ENCODE data around the gene NTSR2.

The NTSR2 gene

DNA sequence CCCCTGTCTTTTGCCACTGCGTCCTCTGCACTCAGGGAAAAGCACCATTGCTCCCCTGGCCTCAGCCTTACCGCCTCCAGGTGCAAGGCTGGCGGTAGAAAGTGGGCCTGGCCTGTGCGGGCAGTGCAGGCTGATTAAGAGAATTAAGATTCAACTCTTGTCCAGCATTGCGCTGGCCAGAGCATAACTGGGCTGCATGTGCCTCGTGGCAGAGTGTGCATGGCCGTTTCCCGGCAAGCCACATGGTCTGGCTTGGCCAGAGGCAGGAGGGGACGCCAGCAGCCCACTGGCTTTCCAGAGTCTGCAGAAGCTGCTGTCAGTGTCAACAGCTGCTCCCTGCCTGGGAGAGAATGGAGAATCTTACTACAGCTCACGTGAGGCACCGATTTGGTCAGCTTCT lies 12.3 kb downstream of the NTSR2 start:
- DNase-seq (ENCODE audit: low read depth in 2 of 2) = no peak

GRCh38 chr2:11657195-11657594 lies 12.8 kb downstream of the NTSR2 start:
- DNase-seq (ENCODE audit: low read depth in 2 of 2) = no peak

- DNase-seq (ENCODE audit: low read depth in 2 of 2) = no peak
Measured at GRCh38 chr2:11656671-11657101, 13.3 kb downstream of the NTSR2 start.

- no peak for DNase-seq (ENCODE audit: low read depth in 2 of 2)
Measured at GRCh38 chr2:11656252-11656651, 13.7 kb downstream of the NTSR2 start.

DNA sequence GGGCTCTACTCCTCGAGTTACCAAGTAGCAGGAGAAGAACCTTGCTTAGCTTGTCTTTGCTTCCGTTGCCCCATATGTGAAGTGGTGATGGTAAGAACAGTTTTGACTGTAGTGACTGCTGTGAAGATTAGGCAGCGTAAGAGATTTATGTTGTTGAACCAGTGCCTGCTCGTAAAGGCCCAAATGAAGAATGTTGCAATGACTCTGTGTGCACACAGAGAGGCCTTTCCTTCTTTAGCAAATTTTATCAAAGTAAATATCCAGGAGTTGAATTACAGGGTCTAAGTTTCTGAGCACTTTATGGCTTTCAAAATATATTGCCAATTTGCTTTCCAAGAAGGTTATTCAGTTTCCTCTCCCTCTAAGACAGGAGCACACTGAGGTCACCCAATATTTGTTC lies 14.5 kb downstream of the NTSR2 start:
- DNase-seq (ENCODE audit: low read depth in 2 of 2) = no peak

DNA sequence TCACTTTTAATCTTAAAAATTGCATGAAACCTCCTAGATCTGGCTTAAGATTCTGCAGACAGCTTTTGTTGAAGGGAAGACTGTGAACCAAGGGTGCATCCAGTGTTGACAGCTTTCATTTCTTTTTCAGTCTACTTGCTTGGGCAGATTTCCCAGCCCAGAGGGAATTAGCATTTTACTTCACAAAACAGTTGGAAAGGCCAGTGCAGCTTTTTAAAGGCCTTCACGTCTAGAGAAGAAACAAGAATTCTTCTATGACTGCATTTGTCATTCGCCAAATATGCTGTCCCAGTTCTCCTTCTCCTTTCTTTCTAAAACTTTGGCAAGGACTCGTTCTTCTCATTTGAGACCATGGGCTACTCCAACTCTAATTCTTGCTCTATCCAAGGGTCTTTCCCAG lies 17.4 kb downstream of the NTSR2 start:
- DNase-seq (ENCODE audit: low read depth in 2 of 2) = no peak

GRCh38 chr2:11651856-11652548 lies 18.0 kb downstream of the NTSR2 start:
- no peak for DNase-seq (ENCODE audit: low read depth in 2 of 2)

- DNase-seq (ENCODE audit: low read depth in 2 of 2) = no peak
Measured at GRCh38 chr2:11649093-11649492, 20.9 kb downstream of the NTSR2 start.

DNA sequence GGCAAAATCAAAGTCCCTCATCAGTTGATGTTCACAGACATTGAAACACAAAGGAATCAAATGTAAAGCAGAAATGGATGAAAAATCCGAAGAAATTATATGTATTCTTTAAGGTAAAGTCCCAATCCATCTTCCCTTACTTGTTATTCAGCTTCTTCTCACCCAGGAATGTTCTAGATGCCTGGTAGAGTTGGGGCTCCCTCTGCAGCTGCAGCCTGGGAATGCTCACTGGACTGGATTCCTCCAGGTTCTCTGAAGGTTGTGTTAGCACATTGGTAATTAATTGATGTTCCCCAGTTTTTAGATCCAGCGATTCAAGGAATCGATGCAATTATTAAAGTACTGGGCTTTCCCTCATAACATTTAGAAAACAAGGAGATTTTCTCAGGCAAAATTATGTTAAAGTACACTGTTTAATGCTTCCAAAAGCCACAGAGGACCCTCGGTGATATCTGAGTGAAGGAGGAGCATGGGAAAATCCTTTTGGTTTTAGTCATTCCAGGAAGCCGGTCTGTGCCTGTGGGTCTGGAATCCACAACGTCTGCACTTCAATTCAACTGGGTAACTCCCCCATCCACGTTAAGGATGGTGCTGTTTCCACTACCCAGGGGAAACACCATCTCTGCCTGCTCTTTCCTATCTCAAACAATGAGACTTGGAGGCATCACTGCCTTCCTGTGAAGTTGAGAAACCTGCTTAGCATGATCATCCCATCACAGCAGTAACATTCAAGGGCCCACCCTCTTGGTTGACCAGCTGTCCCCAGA lies 22.0 kb downstream of the NTSR2 start:
- DNase-seq (ENCODE audit: low read depth in 2 of 2) = no peak

DNA sequence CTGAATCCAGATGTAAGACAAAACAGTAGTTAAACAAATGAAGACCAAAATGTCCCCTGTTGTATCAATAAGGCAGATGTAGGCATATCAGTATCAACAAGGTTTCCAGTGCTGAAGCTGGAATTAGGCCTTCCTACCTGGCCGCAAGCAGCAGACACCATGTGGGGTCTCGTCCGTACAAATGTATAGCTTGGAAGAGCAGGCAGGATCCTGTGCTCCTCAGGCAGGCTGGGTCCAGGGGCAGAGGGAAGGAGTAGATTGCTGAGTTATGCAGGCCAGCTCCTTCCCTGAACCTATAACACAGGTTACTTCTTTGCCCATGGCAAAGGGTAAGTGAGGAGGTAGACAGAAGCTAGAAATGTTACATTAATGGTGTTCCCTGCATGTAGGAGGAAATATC lies 23.5 kb downstream of the NTSR2 start:
- no peak for DNase-seq (ENCODE audit: low read depth in 2 of 2)

DNA sequence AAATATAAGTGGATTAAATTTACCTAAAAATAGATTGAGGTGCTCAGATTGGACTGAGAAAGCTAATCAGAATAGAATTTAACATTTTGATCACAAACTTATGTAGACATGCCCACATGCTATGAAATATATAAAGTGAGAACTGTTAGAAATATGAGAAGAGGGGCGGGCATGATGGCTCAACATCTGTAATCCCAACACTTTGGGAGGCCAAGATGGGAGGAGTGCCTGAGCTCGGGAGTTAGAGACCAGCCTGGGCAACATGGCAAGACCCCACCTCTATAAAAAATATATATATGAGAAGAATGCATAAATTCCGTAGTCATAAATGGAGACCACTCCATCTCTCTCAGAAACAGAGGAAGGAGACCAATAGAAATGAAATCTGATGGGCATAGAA lies 25.7 kb downstream of the NTSR2 start:
- DNase-seq (ENCODE audit: low read depth in 2 of 2) = no peak

GRCh38 chr2:11642972-11643371 lies 27.0 kb downstream of the NTSR2 start:
- no peak for DNase-seq (ENCODE audit: low read depth in 2 of 2)

DNA sequence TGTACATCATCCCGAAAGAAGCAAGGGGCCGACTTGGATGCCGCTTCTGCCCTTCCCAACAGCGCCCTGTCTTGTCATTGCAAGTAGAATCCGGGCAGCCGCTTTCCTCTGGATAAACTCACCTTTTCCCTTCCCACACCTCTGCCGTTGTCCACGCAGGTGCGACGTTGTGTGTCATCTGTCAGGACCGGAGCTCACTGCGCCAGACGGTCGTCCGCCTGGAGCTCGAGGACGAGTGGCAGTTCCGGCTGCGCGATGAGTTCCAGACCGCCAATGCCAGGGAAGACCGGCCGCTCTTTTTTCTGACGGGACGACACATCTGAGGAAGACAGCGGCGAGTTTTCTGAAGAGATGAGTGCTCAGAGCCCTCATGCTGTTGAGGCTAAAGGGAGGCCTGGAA lies 29.9 kb downstream of the NTSR2 start:
- no peak for DNase-seq (ENCODE audit: low read depth in 2 of 2)

GRCh38 chr2:11639503-11639902 lies 30.5 kb downstream of the NTSR2 start:
- no peak for DNase-seq (ENCODE audit: low read depth in 2 of 2)

- no peak for DNase-seq (ENCODE audit: low read depth in 2 of 2)
Measured at GRCh38 chr2:11637546-11637945, 32.4 kb downstream of the NTSR2 start.

GRCh38 chr2:11636593-11637295 lies 33.3 kb downstream of the NTSR2 start:
- no peak for DNase-seq (ENCODE audit: low read depth in 2 of 2)

- DNase-seq (ENCODE audit: low read depth in 2 of 2) = no peak
Measured at GRCh38 chr2:11635141-11635540, 34.9 kb downstream of the NTSR2 start.

- DNase-seq (ENCODE audit: low read depth in 2 of 2) = no peak
Measured at GRCh38 chr2:11634584-11634983, 35.4 kb downstream of the NTSR2 start.

DNA sequence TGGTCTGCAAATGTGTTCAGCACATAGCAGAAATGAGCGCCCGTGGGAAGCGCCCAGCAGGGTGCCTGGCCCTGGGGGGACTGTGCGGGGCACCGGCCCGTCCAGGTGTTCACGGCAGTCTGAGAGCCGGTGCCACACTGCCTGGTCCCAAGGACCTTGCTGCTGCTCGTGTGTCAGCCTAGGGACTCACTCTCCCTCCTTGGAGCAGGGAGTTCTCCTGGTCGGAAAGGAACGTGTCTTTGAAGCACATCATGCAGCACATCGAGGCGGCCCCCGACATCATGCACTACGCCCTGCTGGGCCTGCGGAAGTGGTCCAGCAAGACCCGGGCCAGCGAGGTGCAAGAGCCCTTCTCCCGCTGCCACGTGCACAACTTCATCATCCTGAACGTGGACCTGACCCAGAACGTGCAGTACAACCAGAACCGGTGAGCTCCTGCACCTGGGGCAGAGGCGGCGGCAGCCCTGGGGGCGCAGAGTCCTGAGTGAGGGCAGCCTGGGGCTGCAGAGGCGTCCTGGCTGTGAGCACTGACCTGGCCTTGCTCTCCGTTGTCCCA lies 36.0 kb downstream of the NTSR2 start:
- DNase-seq (ENCODE audit: low read depth in 2 of 2) = no peak

DNA sequence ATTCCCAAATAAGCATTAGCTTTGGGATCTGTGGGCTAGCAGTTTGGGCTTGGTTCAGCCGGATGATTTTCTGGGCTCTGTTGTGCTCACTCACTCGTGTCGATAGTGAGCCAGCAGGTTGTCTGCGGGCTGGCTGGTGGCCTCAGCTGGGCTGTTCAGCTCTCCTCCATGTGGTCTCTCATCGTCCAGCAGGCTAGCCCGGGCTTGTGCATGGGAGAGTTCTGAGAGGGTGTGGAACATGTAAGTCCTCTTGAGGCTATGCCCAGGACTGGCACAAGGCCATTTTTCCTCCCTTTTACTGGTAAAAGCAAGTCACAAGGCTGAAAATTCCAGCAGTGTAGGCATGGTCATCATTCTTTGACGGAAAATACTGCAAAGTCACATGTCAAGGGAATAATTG lies 38.5 kb downstream of the NTSR2 start:
- DNase-seq (ENCODE audit: low read depth in 2 of 2) = no peak

DNA sequence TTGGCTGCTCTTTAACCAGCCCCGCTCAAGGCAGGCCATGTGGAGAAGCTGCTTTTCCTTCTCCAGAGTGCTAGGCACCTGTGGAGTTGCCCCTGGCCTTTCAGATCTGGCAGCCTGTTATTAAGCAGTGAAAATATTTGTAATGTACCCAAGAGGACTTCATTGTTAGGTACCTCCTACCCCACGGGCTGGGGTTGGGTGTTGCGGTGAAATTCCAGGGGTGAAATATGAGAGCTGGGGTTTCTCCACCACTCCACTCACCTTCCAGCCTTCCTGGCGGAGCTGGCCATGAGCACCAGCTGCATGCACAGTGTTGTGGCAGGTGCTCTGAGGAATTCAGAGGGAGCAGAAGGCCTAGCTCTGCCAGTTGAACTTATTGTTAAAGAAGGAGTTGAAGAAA lies 39.1 kb downstream of the NTSR2 start:
- DNase-seq (ENCODE audit: low read depth in 2 of 2) = no peak

GRCh38 chr2:11629851-11630250 lies 40.1 kb downstream of the NTSR2 start:
- no peak for DNase-seq (ENCODE audit: low read depth in 2 of 2)

DNA sequence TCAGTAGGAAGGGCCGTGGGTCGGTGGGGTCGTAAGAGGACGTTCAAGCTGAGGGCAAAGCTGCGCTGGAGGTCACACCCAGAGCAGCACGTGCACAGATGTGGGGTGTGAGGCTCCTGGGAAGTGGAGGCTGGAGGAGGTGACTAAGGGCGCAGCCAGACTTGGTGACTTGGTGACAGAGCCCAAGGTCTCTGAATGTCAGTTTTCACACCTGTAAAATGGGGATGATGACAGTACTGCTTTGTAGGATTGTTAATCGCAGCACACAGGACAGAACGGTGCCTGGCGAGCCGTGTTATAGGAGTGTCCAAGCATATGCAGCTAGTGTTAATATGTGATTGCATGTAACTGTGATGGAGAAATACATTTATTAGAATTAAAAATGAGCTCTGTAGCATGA lies 40.8 kb downstream of the NTSR2 start:
- DNase-seq (ENCODE audit: low read depth in 2 of 2) = no peak

All from stimulated activated CD4-positive, alpha-beta T cell treated with anti-CD3 and anti-CD28 coated beads, Interleukin-15, amount 100 ng/mL, for 48 hours (primary cell).